Peyer's patch (tissue), 4 donors: ENCODE data around the gene MATN3. TPM values are rescaled to one million over a fixed set of nuclear protein-coding genes. Genes with fewer than 3 reads are reported as not detected.

Experiments used
- DNase-seq, 3 donors: peaks; one replicate each; pipeline ENCODE4 v3.0.0-alpha.2; 2017 to 2019
- H3K27ac ChIP-seq, 4 donors: fragments of 200-600 bp; sonication (generic); one replicate each; pipeline ENCODE4 v1.5.1; 2016 to 2019
- H3K27me3 ChIP-seq, 2 donors: fragments of 200-600 bp; sonication (generic); one replicate each; pipeline ENCODE4 v1.5.1; 2019
- H3K36me3 ChIP-seq, 3 donors: fragments of 200-600 bp; sonication (generic); one replicate each; pipeline ENCODE4 v1.5.1; 2016 to 2019
- H3K4me1 ChIP-seq, 4 donors: fragments of 200-600 bp; sonication (generic); one replicate each; pipeline ENCODE4 v1.5.1; 2016 to 2019
- H3K4me3 ChIP-seq, 4 donors: fragments of 200-600 bp; sonication (generic); 1 replicate in 3 of 4; 2 replicates in 1 of 4; pipeline ENCODE4 v1.5.1; 2016 to 2019; ENCODE audit warnings: mild to moderate bottlenecking in 1 of 4
- H3K9me3 ChIP-seq, 4 donors: fragments of 200-600 bp; sonication (generic); one replicate each; pipeline ENCODE4 v1.5.1; 2016 to 2019; ENCODE audit warnings: mild to moderate bottlenecking in 1 of 4
- CTCF ChIP-seq, 6 experiments: fragments of 450-650 bp in 4 of 6; fragments of 200-600 bp in 2 of 6; sonication (generic) in 1 of 6; IDR thresholded peaks; one replicate each; pipeline ENCODE4 v1.5.1; 2017 to 2019; ENCODE audit warnings: antibody characterized with exemption in 6 of 6, mild to moderate bottlenecking in 3 of 6, moderate library complexity in 1 of 6
- POLR2A ChIP-seq, 2 donors: fragments of 450-650 bp; IDR thresholded peaks; one replicate each; pipeline ENCODE4 v1.5.1; 2017; ENCODE audit warnings: antibody characterized with exemption in 2 of 2, mild to moderate bottlenecking in 2 of 2, moderate library complexity in 2 of 2
- total RNA-seq, 4 donors: library from RNA; depleted of rRNA; stranded (reverse); fragments of >200 nt; gene quantifications; one replicate each; pipeline ENCODE4 v1.1.0, GENCODE V29; 2016

MATN3 gene
- total RNA-seq, 4 donors from 2014 or later: 0.40 TPM; not detected in 3

- TF ChIP-seq POLR2A (IDR thresholded peaks at IDR 0.05) (no peak), CTCF (IDR thresholded peaks at IDR 0.05) (no peak)
- Histone ChIP-seq H3K4me3 (no peak overlapping the region), H3K27me3 (no peaks in the 10 kb centered on the region), H3K4me1 (no peaks in the 10 kb centered on the region), H3K36me3 (peaks cover 0 to 97% (median 0%) of the 10 kb centered on the region in 3 donors), H3K9me3 (no peaks in the 10 kb centered on the region), H3K27ac (no peak overlapping the region)
- no peak for DNase-seq
Observed at GRCh38 chr2:20034218-20034617, 21.8 kb upstream of the MATN3 start.

GRCh38 chr2:20033322-20033721 lies 20.9 kb upstream of the MATN3 start:
- no peaks in the 10 kb centered on the region for H3K4me1 ChIP-seq
- no peak for DNase-seq
- H3K27me3 ChIP-seq: no peaks in the 10 kb centered on the region
- H3K27ac ChIP-seq: no peak overlapping the region
- no peak for TF ChIP-seq CTCF (IDR thresholded peaks at IDR 0.05)
- TF ChIP-seq POLR2A (IDR thresholded peaks at IDR 0.05): no peak
- no peaks in the 10 kb centered on the region for H3K9me3 ChIP-seq
- H3K4me3 ChIP-seq: no peak overlapping the region
- H3K36me3 ChIP-seq: peaks cover 0 to 97% (median 0%) of the 10 kb centered on the region in 3 donors

GRCh38 chr2:20030224-20030623 lies 17.8 kb upstream of the MATN3 start:
- DNase-seq: no peak
- Histone ChIP-seq H3K4me1 (peaks cover 0 to 4% (median 0%) of the 10 kb centered on the region in 4 donors), H3K9me3 (no peaks in the 10 kb centered on the region), H3K27ac (no peak overlapping the region), H3K36me3 (peaks cover 0 to 73% (median 0%) of the 10 kb centered on the region in 3 donors), H3K27me3 (no peaks in the 10 kb centered on the region), H3K4me3 (no peak overlapping the region)
- TF ChIP-seq POLR2A (IDR thresholded peaks at IDR 0.05): no peak
- TF ChIP-seq CTCF (IDR thresholded peaks at IDR 0.05): no peak

GRCh38 chr2:20027705-20028434 lies 15.4 kb upstream of the MATN3 start:
- H3K9me3 ChIP-seq: no peaks in the 10 kb centered on the region
- H3K36me3 ChIP-seq: peaks cover 0 to 50% (median 0%) of the 10 kb centered on the region in 3 donors
- H3K27ac ChIP-seq: peak overlapping the region in 1 of 4 donors; percentile 39
- DNase-seq: no peak
- H3K27me3 ChIP-seq: no peaks in the 10 kb centered on the region
- H3K4me3 ChIP-seq: no peak overlapping the region
- TF ChIP-seq POLR2A (IDR thresholded peaks at IDR 0.05) (no peak), CTCF (IDR thresholded peaks at IDR 0.05) (no peak)
- H3K4me1 ChIP-seq: peaks cover 0 to 4% (median 0%) of the 10 kb centered on the region in 4 donors

GRCh38 chr2:20027260-20027677 lies 14.8 kb upstream of the MATN3 start:
- Histone ChIP-seq H3K4me1 (peaks cover 0 to 4% (median 0%) of the 10 kb centered on the region in 4 donors), H3K4me3 (no peak overlapping the region), H3K36me3 (peaks cover 0 to 44% (median 0%) of the 10 kb centered on the region in 3 donors), H3K9me3 (no peaks in the 10 kb centered on the region), H3K27ac (peak overlapping the region in 1 of 4 donors; percentile 39), H3K27me3 (no peaks in the 10 kb centered on the region)
- TF ChIP-seq CTCF (IDR thresholded peaks at IDR 0.05) (no peak), POLR2A (IDR thresholded peaks at IDR 0.05) (no peak)
- no peak for DNase-seq
